H4 (cell line): Measurements from ENCODE around the gene LHCGR. TPM values are rescaled to one million over a fixed set of nuclear protein-coding genes. Genes with fewer than 3 reads are reported as not detected.

Experiments used
- DNase-seq: peaks from one replicate; pipeline ENCODE4 v3.0.0-alpha.2; 2015; ENCODE audit warnings: low spot score
- total RNA-seq: library from RNA; depleted of rRNA; stranded (reverse); fragments of >200 nt; shearing (Covaris generic); gene quantifications from 2 replicates; pipeline ENCODE4 v1.2.3, GENCODE V29; 2014; rRNA removed

LHCGR gene
- total RNA-seq = not detected in 2 replicates

GRCh38 chr2:48755473-48755872 lies at the start of gene LHCGR:
LHCGR (minus strand) TSS chr2:48755724; CDS start chr2:48755671, 53 bp downstream.
- DNase-seq = no peak

GRCh38 chr2:48799601-48800000 lies 44.1 kb upstream of the LHCGR start:
- no peak for DNase-seq

DNA sequence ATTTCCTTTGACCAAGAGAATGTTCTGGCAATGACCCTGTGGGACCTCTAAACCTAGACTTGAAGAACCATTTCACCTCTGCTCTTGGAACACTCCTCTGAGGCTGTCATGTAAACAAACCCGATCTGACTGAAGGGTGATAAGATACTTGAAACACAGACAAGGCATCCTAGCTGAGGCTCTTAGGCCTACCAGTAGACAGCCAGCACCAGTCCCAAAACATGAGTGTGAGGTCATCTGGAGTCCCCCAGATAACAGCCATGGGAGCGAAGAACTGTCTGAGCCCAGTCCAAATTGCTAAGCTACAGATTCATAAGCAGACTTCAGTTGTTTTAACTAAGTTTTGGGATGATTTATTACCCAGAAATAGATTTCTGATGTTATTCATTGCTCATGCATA lies 39.5 kb upstream of the LHCGR start:
- no peak for DNase-seq

GRCh38 chr2:48793671-48794070 lies 38.1 kb upstream of the LHCGR start:
- DNase-seq = no peak

DNA sequence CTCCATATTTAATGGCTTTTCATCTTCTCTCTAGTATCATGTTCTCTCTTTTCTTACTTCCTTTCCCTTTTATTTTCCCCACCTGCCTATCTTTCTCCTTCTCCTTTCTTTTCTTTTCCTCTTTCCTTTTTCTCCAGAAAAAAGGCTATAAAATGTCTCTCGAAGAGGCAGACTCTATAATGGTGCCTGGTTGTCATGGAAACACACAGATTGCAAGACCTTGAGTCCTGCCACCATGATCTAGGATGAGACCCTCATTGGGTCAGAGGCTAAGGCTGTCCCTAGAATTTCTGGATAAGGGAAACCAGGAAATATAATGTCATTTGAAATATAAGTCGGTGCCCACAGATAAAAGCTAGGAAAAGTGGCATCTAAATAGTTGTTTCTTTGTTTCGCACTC lies 36.5 kb upstream of the LHCGR start:
- no peak for DNase-seq

DNA sequence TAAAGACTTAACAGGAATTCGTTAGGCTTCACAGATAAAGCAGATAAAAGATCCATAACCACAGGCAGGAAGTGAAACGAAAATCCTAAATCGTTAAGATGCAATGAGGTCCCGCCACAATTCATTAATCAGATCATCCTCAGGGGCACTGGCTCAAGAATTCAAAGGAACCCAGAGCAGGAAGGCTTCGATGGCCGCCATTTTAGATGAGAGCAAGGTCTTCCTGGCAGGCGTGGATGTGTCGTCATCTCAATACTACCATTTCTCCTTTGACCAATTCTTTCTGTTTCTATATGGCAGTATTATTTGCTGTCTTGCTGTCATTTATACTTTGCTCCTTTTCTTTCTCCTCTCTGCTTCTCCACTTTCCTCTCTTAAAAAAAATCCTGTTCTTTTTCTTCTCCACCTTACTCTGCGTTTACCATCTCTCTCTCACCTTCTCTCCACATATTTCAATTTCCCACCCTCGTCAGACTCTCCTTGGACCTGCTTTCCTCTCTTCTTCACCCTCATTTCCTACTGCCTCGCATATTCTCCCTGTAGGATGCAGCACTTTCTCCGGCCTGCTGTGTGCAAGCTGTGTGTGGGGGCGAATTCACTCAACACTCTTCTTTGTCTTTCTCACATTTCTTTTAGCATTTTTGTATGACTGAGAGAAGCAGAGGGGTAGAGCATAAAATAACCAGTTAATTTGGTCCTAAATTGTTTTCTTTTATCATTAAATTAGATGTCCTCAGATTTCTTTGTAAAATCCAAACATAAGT lies 35.1 kb upstream of the LHCGR start:
- DNase-seq = no peak

GRCh38 chr2:48787580-48787979 lies 32.1 kb upstream of the LHCGR start:
- no peak for DNase-seq

DNA sequence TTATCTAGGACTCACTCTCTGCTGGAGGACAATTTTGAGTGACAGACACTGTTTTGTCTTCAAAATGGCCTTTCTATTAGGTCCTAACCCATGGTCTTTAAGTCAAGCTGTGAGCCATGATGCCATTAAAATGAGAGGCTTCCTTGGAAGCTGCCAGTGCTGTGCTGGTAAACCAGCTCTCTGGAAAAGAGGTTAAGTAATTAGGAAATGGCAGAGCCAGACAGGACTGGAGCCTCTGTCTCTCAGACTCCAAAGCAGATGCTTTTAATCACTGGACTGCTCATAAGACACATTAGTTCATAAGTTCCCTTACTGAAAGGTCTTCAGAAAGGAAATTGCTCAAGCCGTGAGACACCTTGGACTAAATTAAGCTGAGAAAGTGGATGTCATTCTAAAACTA lies 25.8 kb upstream of the LHCGR start:
- DNase-seq = no peak

- no peak for DNase-seq
Observed at GRCh38 chr2:48779019-48779716, 23.6 kb upstream of the LHCGR start.

DNA sequence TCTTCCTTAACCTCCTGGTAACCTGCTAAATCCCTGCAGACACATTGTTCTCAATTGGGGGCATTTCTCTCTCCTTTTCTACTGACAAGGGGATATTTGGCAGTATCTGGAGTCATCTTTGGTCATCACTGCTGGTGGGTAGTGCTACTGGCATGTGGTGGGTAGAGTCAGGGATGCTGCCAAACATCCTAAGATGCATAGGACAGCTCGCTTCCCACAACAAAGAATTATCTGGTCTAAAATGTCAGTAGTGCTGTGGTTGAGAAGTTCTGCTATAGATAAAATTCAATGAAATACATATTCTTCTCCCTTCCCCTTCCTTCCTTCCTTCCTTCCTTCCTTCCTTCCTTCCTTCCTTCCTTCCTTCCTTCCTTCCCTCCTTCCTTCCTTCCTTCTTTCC lies 18.7 kb upstream of the LHCGR start:
- no peak for DNase-seq

DNA sequence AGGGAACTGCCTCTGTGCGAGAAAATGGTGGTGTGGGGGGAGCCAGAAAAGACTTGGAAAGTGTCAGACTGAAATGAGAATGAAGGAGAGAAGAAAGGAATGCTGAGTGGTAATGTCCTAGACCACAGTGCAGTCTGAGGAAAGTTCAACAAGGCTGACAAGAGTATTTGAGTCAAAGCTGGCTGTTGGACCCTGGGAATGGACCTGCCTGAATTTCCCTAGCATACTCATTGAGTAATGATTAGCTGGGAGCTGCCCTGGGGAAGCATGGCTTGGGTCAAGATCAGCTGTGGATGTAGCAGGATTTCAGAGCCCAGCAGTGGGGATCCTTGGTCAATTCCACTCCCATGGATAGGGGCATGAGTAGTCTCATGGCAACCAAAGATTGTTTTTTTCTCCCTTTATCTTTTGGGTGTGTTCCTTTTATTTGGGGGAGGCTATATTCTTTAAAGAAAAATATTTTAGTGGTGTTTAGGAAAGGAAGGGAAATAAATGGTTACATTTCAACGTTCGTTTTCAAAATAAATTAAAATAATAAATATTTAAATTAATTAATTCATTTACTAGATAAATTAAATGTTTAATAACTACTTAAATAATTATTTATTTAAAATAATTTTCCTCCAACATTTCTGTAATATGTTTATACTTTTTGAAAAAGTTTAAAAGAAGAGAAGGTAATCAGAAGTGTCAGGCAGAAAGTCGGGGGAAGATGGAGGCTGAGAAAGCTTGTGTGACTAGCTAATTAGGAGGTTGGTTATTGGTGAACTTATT lies 15.9 kb upstream of the LHCGR start:
- no peak for DNase-seq

DNA sequence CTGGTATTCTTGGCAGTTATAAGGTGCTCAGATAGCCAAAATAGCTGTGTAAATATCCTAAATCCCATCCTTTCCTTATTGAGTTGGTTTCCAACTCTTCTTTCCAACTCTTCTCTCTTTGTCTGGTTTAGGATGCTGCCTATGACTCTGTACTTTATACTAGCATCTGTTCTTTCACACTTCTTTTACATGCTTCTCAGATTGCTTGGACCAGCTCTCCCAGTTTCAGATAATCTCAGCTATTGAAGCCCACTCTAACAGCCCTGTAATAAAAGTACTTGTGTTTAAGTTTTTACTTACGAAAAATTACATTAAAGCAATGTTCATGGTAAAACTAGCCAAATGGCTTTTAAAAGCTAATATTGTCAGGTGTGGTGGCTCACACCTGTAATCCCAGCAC lies 14.7 kb upstream of the LHCGR start:
- DNase-seq = no peak

GRCh38 chr2:48768669-48769068 lies 13.1 kb upstream of the LHCGR start:
- DNase-seq = no peak

DNA sequence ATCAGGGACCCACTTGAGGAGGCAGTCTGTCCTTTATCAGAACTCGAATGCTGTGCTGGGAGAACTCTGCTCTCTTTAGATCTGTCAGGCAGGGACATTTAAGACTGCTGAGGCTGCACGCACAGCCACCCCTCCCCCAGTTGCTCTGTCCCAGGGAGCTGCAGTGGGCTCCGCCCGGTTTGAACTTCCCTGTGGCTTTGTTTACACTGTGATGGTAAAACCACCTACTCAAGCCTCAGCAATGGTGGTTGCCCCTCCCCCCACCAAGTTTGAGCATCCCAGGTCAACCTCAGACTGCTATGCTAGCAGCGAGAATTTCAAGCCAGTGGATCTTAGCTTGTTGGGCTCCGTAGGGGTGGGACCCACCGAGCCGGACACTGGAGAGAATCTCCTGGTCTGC lies 11.8 kb upstream of the LHCGR start:
- DNase-seq = peak; percentile 10

- no peak for DNase-seq
Observed at GRCh38 chr2:48760826-48761225, 5.3 kb upstream of the LHCGR start.

DNA sequence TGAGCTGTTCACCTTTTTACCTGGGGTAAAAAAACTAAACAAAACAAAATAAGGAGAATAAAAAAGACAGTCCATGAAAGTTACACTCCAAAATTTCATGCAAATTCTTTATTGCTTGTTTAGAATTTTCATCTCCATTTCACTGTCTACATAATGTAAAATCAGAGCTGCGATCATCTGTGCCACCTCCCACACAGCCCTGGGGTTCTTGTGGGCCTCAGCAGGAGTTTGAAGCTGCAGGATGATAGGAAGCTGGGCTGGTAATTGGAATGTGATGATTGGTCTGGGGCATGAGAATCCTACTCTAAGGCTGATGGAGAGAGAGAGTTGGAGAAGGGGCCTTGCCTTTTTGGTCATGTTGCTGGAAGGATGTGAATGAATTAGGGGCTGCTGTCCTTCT lies 4.2 kb upstream of the LHCGR start:
- DNase-seq = no peak

DNA sequence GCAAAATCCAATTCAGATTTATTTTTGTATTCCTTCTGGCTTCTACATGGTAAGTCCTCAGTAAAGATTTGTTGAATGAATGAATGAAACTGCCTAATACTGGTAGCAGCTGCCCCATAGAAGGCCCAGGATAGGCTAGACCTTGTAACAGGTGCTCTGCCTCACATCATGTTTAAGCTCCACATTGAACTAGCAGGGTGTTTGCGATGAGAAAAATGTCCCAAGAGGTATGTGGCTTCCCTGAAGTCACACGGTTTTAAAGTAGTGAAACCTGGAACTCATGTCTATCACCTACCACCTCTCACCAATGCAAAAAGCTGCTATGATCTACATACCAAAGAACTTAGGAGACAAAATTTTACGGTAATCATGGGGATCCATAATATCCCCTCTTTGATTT lies 765 bp upstream of the LHCGR start:
- DNase-seq = no peak

DNA sequence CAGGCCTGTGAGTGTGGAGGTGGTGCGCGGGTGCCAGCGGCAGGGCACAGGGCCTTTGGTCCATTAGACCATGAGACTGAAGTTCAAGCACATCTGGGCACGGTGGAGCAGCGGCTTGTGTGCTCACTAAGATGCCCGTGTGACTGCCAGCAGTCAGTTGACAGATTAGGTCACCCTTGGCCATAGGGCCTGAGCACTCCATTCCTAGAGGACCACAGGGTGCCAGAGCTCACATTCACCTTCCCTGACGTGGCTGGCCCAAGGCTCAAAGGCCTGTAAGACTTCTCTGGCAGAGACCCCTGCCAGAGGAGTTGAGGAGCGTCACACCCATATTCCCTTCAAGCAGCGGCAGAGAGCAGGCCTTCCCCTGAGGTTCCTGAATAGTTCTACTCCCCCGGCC lies 650 bp downstream of the LHCGR start:
- no peak for DNase-seq

DNA sequence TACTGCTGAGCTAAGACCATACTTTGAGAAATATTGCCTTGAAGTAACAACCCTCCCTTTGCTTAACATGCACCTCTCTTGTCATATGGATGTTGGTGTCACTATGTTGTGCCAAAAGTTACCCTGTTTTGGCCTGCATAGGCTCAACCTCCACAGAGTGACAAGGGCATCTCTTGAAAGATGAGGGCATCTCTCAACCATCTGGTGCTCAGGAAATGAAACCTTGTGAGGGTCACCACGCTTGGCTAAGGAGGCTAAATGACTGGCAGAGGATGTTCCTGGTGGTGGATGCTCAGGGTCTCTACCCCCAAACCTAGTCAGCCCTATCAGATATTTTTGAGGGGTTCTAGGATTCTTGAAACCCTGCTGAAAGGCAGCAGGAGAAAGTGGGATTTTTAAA lies 2.3 kb downstream of the LHCGR start:
- no peak for DNase-seq

GRCh38 chr2:48750128-48750739 lies 5.3 kb downstream of the LHCGR start:
- DNase-seq = no peak

DNA sequence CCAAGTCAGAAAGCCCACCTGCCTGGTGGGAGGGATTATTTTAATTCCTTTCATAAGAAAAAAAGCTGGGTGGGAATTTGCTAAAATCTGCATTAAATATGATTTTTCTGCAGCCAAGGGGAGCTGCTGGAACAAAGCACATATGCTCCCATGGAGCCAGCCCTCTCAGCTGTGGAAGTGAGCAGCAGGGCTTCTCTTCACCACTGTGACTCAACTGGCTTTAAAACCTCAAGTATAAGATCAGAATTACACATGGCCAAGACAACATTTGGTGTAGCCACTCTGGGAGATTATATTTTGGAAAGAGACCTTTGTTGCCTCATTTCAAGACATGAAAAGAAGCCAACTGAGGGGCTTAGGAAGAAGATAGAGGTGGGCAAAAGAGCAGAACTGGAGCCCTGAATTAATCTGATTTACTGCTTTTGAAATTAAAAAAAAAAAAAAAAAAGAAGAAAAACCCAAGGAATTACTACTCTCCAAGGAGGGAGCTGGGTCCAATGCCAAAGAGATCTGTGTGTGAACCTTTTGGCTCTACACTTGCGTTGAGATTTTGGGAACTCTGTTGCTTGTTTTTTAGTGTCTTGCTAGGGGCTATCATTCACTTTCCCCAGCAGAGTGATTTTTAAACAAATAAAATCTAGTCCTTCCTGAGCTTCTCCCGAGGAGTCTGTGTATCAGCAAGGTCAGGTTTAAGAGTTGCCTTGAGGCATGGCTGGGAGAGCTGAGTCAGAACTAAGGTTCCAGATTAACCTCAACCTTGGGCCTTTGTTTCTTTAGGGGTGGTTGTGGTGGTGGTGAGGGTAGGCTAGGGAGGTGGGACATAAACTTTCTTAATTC lies 6.0 kb downstream of the LHCGR start:
- peak; percentile 31 for DNase-seq
